Measurements from ENCODE around the gene RALGAPB. TPM values are rescaled to one million over a fixed set of nuclear protein-coding genes. Genes with fewer than 3 reads are reported as not detected.

RALGAPB gene
- total RNA-seq, 1 experiment from 2014 or later, result 24.0 TPM

DNA sequence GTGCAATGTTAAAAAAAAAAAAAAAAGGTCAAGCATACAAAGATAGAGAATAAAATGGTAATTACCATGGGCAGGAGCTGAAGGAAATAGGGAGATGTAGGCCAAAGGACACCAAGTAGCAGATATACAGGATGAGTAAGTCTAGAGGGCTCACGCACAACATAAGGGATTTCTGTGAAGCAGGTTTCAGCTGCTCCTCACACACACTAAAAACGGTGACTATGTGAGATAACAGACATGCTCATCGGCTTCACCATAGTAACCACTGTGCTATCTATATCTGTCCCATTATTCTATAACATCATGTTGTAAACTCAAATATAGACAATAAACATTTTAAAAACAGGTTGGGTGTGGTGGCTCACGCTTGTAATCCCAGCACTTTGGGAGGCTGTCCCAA lies 49.1 kb upstream of the RALGAPB start:
- Histone ChIP-seq H3K4me3 (replicated peaks in 1 of 2; ENCODE audit: low read depth in 1 of 2, low read length in 2 of 2) (no peak overlapping the region), H3K9ac (ENCODE audit: low read length) (no peak overlapping the region), H3K4me2 (ENCODE audit: low read length) (no peak overlapping the region), H3K4me1 (ENCODE audit: control insufficient read depth in 1 of 2, insufficient read depth in 2 of 2, low read length in 2 of 2) (no peaks in the 10 kb centered on the region), H3K27ac (ENCODE audit: low read depth, low read length) (no peak overlapping the region), H2AFZ (ENCODE audit: low read depth, low read length, poor library complexity, severe bottlenecking) (no peak overlapping the region), H3K36me3 (ENCODE audit: control insufficient read depth in 1 of 2, insufficient read depth in 2 of 2, low read length in 2 of 2) (peaks cover 80 to 96% of the 10 kb centered on the region in 2 experiments), H4K20me1 (ENCODE audit: insufficient read depth) (peaks cover 64% of the 10 kb centered on the region; the same call in 1 of the 2 replicates), H3K9me3 (ENCODE audit: control insufficient read depth in 1 of 2, insufficient read depth in 1 of 2, low read depth in 1 of 2, low read length in 2 of 2) (no peaks in the 10 kb centered on the region), H3K27me3 (ENCODE audit: insufficient read depth, low read length) (no peaks in the 10 kb centered on the region), H3K79me2 (ENCODE audit: insufficient read depth, low read length) (peaks cover 73% of the 10 kb centered on the region), H3K9me2 (ENCODE audit: insufficient read depth) (no peaks in the 10 kb centered on the region)
- RAD21 ChIA-PET (ENCODE audit: low non-redundant PET in 1 of 2, low total read pairs in 2 of 2, uncharacterized antibody in 2 of 2, unreplicated experiment in 2 of 2), result no interaction called here
- DNase-seq (ENCODE audit: low read depth, low spot score) (no peak), ATAC-seq (no peak)
- CTCF ChIA-PET, result no interaction called here
- TF ChIP-seq, protein P1, sequence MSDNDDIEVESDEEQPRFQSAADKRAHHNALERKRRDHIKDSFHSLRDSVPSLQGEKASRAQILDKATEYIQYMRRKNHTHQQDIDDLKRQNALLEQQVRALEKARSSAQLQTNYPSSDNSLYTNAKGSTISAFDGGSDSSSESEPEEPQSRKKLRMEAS (IDR thresholded peaks at IDR 0.05), result no peak
- no peak for TF ChIP-seq POLR2AphosphoS5 (IDR thresholded peaks at IDR 0.05; ENCODE audit: low read depth, low read length)
- no peak for TF ChIP-seq RAD21 (IDR thresholded peaks at IDR 0.05; ENCODE audit: low read depth)
- TF ChIP-seq, protein P2, sequence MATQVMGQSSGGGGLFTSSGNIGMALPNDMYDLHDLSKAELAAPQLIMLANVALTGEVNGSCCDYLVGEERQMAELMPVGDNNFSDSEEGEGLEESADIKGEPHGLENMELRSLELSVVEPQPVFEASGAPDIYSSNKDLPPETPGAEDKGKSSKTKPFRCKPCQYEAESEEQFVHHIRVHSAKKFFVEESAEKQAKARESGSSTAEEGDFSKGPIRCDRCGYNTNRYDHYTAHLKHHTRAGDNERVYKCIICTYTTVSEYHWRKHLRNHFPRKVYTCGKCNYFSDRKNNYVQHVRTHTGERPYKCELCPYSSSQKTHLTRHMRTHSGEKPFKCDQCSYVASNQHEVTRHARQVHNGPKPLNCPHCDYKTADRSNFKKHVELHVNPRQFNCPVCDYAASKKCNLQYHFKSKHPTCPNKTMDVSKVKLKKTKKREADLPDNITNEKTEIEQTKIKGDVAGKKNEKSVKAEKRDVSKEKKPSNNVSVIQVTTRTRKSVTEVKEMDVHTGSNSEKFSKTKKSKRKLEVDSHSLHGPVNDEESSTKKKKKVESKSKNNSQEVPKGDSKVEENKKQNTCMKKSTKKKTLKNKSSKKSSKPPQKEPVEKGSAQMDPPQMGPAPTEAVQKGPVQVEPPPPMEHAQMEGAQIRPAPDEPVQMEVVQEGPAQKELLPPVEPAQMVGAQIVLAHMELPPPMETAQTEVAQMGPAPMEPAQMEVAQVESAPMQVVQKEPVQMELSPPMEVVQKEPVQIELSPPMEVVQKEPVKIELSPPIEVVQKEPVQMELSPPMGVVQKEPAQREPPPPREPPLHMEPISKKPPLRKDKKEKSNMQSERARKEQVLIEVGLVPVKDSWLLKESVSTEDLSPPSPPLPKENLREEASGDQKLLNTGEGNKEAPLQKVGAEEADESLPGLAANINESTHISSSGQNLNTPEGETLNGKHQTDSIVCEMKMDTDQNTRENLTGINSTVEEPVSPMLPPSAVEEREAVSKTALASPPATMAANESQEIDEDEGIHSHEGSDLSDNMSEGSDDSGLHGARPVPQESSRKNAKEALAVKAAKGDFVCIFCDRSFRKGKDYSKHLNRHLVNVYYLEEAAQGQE (IDR thresholded peaks at IDR 0.05; ENCODE audit: low read depth), result no peak
- TF ChIP-seq JUND (IDR thresholded peaks at IDR 0.05), result no peak
- no peak for TF ChIP-seq POLR2A (IDR thresholded peaks at IDR 0.05; ENCODE audit: borderline replicate concordance, extremely low read depth, insufficient read depth, insufficient read length)
- no peak for TF ChIP-seq SP1 (IDR thresholded peaks at IDR 0.05; ENCODE audit: low read depth)
- no peak for TF ChIP-seq EZH2phosphoT487 (IDR thresholded peaks at IDR 0.05; ENCODE audit: borderline replicate concordance)
- no peak for TF ChIP-seq CBX3 (IDR thresholded peaks at IDR 0.05; ENCODE audit: low read depth)
- no peak for TF ChIP-seq SRF (IDR thresholded peaks at IDR 0.05; ENCODE audit: low read depth)
- no peak for TF ChIP-seq ZNF274 (IDR thresholded peaks at IDR 0.05; ENCODE audit: low read depth, low read length)
- no peak for TF ChIP-seq TCF7L2 (IDR thresholded peaks at IDR 0.05; ENCODE audit: borderline replicate concordance, extremely low read depth, insufficient read depth, insufficient read length)
- no peak for TF ChIP-seq YY1 (IDR thresholded peaks at IDR 0.05; ENCODE audit: extremely low read depth, insufficient replicate concordance, low read depth, low read length)
- TF ChIP-seq EZH2 (IDR thresholded peaks at IDR 0.05), result no peak
- no peak for TF ChIP-seq SIN3A (IDR thresholded peaks at IDR 0.05; ENCODE audit: low read depth)
- TF ChIP-seq, protein P3, sequence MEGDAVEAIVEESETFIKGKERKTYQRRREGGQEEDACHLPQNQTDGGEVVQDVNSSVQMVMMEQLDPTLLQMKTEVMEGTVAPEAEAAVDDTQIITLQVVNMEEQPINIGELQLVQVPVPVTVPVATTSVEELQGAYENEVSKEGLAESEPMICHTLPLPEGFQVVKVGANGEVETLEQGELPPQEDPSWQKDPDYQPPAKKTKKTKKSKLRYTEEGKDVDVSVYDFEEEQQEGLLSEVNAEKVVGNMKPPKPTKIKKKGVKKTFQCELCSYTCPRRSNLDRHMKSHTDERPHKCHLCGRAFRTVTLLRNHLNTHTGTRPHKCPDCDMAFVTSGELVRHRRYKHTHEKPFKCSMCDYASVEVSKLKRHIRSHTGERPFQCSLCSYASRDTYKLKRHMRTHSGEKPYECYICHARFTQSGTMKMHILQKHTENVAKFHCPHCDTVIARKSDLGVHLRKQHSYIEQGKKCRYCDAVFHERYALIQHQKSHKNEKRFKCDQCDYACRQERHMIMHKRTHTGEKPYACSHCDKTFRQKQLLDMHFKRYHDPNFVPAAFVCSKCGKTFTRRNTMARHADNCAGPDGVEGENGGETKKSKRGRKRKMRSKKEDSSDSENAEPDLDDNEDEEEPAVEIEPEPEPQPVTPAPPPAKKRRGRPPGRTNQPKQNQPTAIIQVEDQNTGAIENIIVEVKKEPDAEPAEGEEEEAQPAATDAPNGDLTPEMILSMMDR (IDR thresholded peaks at IDR 0.05 in 2 of 3, conservative IDR thresholded peaks at IDR 0.05 in 1 of 3; ENCODE audit: borderline replicate concordance in 1 of 3, insufficient read depth in 1 of 3, low read depth in 2 of 3, low read length in 2 of 3), result no peak
- TF ChIP-seq CEBPB (IDR thresholded peaks at IDR 0.05; ENCODE audit: low read depth), result no peak
- TF ChIP-seq ELF1 (IDR thresholded peaks at IDR 0.05; ENCODE audit: borderline replicate concordance, low read depth), result no peak
- TF ChIP-seq, protein P4, sequence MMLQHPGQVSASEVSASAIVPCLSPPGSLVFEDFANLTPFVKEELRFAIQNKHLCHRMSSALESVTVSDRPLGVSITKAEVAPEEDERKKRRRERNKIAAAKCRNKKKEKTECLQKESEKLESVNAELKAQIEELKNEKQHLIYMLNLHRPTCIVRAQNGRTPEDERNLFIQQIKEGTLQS (IDR thresholded peaks at IDR 0.05), result no peak
- POLR2A ChIA-PET, result interaction anchor here (1.7 kb wide), 1 partner anchor 12 kb away, joined by 6 read pairs; the partner anchor contains the start of gene SNHG17
- intact Hi-C loops (cut with micrococcal nuclease), result no loop called here
- BruUV-seq (replicated peaks), result no TSS peak

Measured in HCT116 (cell line).